SK-N-SH (cell line): ENCODE results near the gene PSME1. TPM values are rescaled to one million over a fixed set of nuclear protein-coding genes. Genes with fewer than 3 reads are reported as not detected.

Experiments used
- CTCF ChIA-PET: fragments of 300-600, 350-600 bp; formaldehyde crosslinking; extraction: SDS; loops from one replicate; lab custom pipeline; 2021; lab: Yijun Ruan, JAX
- POLR2A ChIA-PET: fragments of 350-600 bp; sonication (Branson Sonifier 250); formaldehyde crosslinking; extraction: SDS; loops from one replicate; lab custom pipeline; 2020; ENCODE audit warnings: antibody characterized with exemption, inconsistent platforms; lab: Yijun Ruan, JAX
- DNase-seq: peaks from one replicate; pipeline ENCODE4 v3.0.0; 2012
- H2AFZ ChIP-seq: fragments of 200-600 bp; sonication (generic); 2 replicates; pipeline ENCODE4 v1.8.1; 2016; ENCODE audit warnings: antibody characterized with exemption, mild to moderate bottlenecking, low read depth
- H3F3A ChIP-seq: fragments of 200-600 bp; sonication (generic); replicated peaks from 2 replicates; pipeline ENCODE3; 2016; ENCODE audit warnings: antibody characterized with exemption, mild to moderate bottlenecking; ENCODE audit not compliant: insufficient read depth
- H3K27ac ChIP-seq, 2 experiments: fragments of 200-500 bp in 1 of 2; fragments of 200-600 bp in 1 of 2; sonication (Bioruptor generic) in 1 of 2; sonication (generic), shearing (Covaris generic) in 1 of 2; 2 replicates each; pipeline versions ENCODE4 v1.5.1 to v1.6.1; 2014 to 2016; ENCODE audit warnings: low read depth in 2 of 2, inconsistent platforms in 1 of 2, low read length in 1 of 2, mild to moderate bottlenecking in 1 of 2, mixed read lengths in 1 of 2
- H3K27me3 ChIP-seq: fragments of 200-600 bp; sonication (generic), shearing (Covaris generic); 2 replicates; pipeline ENCODE4 v1.6.1; 2016; ENCODE audit warnings: mixed run types; ENCODE audit not compliant: insufficient read depth
- H3K36me3 ChIP-seq, 2 experiments: fragments of 200-500 bp in 1 of 2; fragments of 200-600 bp in 1 of 2; sonication (Bioruptor generic) in 1 of 2; sonication (generic) in 1 of 2; replicated peaks in 1 of 2; 2 replicates each; pipeline versions ENCODE3 to v1.5.1; 2014 to 2016; ENCODE audit warnings: low read length in 1 of 2, mild to moderate bottlenecking in 1 of 2; ENCODE audit not compliant: insufficient read depth in 2 of 2, control insufficient read depth in 1 of 2
- H3K4me1 ChIP-seq, 2 experiments: fragments of 200-500 bp in 1 of 2; fragments of 200-600 bp in 1 of 2; sonication (Bioruptor generic) in 1 of 2; sonication (generic), shearing (Covaris generic) in 1 of 2; 2 replicates each; pipeline versions ENCODE4 v1.5.1 to v1.6.1; 2014 to 2016; ENCODE audit warnings: low read depth in 1 of 2, low read length in 1 of 2, mixed run types in 1 of 2; ENCODE audit not compliant: insufficient read depth in 2 of 2, control insufficient read depth in 1 of 2
- H3K4me2 ChIP-seq: fragments of 200-600 bp; sonication (generic), shearing (Covaris generic); 2 replicates; pipeline ENCODE4 v1.6.1; 2017; ENCODE audit warnings: mixed run types
- H3K4me3 ChIP-seq, 2 experiments: fragments of 200-500 bp in 1 of 2; fragments of 200-600 bp in 1 of 2; sonication (Bioruptor generic) in 1 of 2; sonication (generic), shearing (Covaris generic) in 1 of 2; 2 replicates each; pipeline versions ENCODE4 v1.5.1 to v1.8.1; 2014 to 2016; ENCODE audit warnings: low read depth in 2 of 2, inconsistent platforms in 1 of 2, low read length in 1 of 2, mild to moderate bottlenecking in 1 of 2, mixed read lengths in 1 of 2, moderate library complexity in 1 of 2
- H3K79me2 ChIP-seq: fragments of 200-600 bp; sonication (generic); 2 replicates; pipeline ENCODE4 v1.8.1; 2017; ENCODE audit warnings: mild to moderate bottlenecking; ENCODE audit not compliant: insufficient read depth
- H3K9ac ChIP-seq: fragments of 200-600 bp; sonication (generic); 2 replicates; pipeline ENCODE4 v1.6.1; 2017; ENCODE audit warnings: mixed run types
- H3K9me2 ChIP-seq: fragments of 200-600 bp; sonication (generic); 2 replicates; pipeline ENCODE4 v1.6.1; 2017; ENCODE audit warnings: mixed run types
- H3K9me3 ChIP-seq: fragments of 200-600 bp; sonication (generic); 2 replicates; pipeline ENCODE4 v1.6.1; 2017; ENCODE audit warnings: mixed run types, mild to moderate bottlenecking, moderate library complexity
- H4K20me1 ChIP-seq: fragments of 200-600 bp; sonication (generic); 2 replicates; pipeline ENCODE4 v1.6.1; 2017; ENCODE audit warnings: mild to moderate bottlenecking, mixed run types; ENCODE audit not compliant: insufficient read depth
- ELF1 ChIP-seq: IDR thresholded peaks from 2 replicates; pipeline ENCODE4 v1.4.0; 2012
- EP300 ChIP-seq, 2 experiments: IDR thresholded peaks; 2 replicates each; pipeline versions ENCODE4 v1.4.0 to v1.6.1; 2012; ENCODE audit warnings: borderline replicate concordance in 1 of 2, low read depth in 1 of 2, low read length in 1 of 2
- FOSL2 ChIP-seq: IDR thresholded peaks from 2 replicates; pipeline ENCODE4 v1.4.0; 2012; ENCODE audit warnings: low read depth, mild to moderate bottlenecking, moderate library complexity, borderline replicate concordance
- FOXJ3 ChIP-seq: sonication (generic); formaldehyde crosslinking; IDR thresholded peaks from 2 replicates; pipeline ENCODE4 v1.5.1; 2020; ENCODE audit warnings: mild to moderate bottlenecking, missing genetic modification reagents
- FOXM1 ChIP-seq: IDR thresholded peaks from 2 replicates; pipeline ENCODE4 v1.4.0; 2012; ENCODE audit warnings: low read depth, mild to moderate bottlenecking
- GABPA ChIP-seq: IDR thresholded peaks from 2 replicates; pipeline ENCODE4 v1.4.0; 2012; ENCODE audit warnings: low read depth, mild to moderate bottlenecking
- GATA2 ChIP-seq: sonication (generic); formaldehyde crosslinking; IDR thresholded peaks from 2 replicates; pipeline ENCODE4 v1.5.0; 2020; ENCODE audit warnings: mild to moderate bottlenecking, missing genetic modification reagents
- MEF2A ChIP-seq: IDR thresholded peaks from 2 replicates; pipeline ENCODE4 v1.4.0; 2012; ENCODE audit warnings: low read depth, borderline replicate concordance
- MXI1 ChIP-seq: IDR thresholded peaks from 2 replicates; pipeline ENCODE4 v1.6.1; 2012; ENCODE audit warnings: mild to moderate bottlenecking, low read depth, low read length, improper control_type of control experiment
- NFIC ChIP-seq: IDR thresholded peaks from 2 replicates; pipeline ENCODE4 v1.4.0; 2012; ENCODE audit warnings: borderline replicate concordance
- POLR2AphosphoS5 ChIP-seq: IDR thresholded peaks from 2 replicates; pipeline ENCODE4 v1.6.1; 2012; ENCODE audit warnings: low read depth, low read length
- RAD21 ChIP-seq: IDR thresholded peaks from 2 replicates; pipeline ENCODE4 v1.6.1; 2012; ENCODE audit warnings: mild to moderate bottlenecking, low read length
- RCOR1 ChIP-seq: fragments of 150-350 bp; IDR thresholded peaks from 2 replicates; pipeline ENCODE4 v1.6.1; 2017; ENCODE audit warnings: antibody characterized with exemption, low read length
- RFX5 ChIP-seq: IDR thresholded peaks from 2 replicates; pipeline ENCODE4 v1.6.1; 2012; ENCODE audit warnings: mild to moderate bottlenecking, improper control_type of control experiment, low read length
- RXRA ChIP-seq: IDR thresholded peaks from 2 replicates; pipeline ENCODE4 v1.4.0; 2012; ENCODE audit warnings: low read depth, mild to moderate bottlenecking, borderline replicate concordance
- TCF12 ChIP-seq: IDR thresholded peaks from 2 replicates; pipeline ENCODE4 v1.4.0; 2012
- WGBS: methylation state at CpG from one replicate; pipeline ENCODE4 v1.1.6; 2017; ENCODE audit warnings: low lambda C conversion rate; 5-methylcytosine and 5-hydroxymethylcytosine counted together
- polyA plus RNA-seq, 3 experiments: library from polyadenylated mRNA; depleted of rRNA; stranded (reverse); fragments of >200 nt; gene quantifications; 2 replicates each; pipeline ENCODE4 v1.2.3, GENCODE V29; 2012
- TF ChIP-seq, protein P1 (sequence below): IDR thresholded peaks from 2 replicates; pipeline ENCODE4 v1.4.0; 2012; ENCODE audit warnings: low read depth
- TF ChIP-seq, protein P2 (sequence below): IDR thresholded peaks from 2 replicates; pipeline ENCODE4; 2012
- TF ChIP-seq, protein P3 (sequence below): fragments of 150-350 bp; IDR thresholded peaks from 2 replicates; pipeline ENCODE4 v1.6.1; 2016; ENCODE audit warnings: mild to moderate bottlenecking, low read depth, low read length

PSME1 gene
- polyA plus RNA-seq, 1 of the 3 experiments (the other 2 are of a cell fraction), result 287 TPM

DNA sequence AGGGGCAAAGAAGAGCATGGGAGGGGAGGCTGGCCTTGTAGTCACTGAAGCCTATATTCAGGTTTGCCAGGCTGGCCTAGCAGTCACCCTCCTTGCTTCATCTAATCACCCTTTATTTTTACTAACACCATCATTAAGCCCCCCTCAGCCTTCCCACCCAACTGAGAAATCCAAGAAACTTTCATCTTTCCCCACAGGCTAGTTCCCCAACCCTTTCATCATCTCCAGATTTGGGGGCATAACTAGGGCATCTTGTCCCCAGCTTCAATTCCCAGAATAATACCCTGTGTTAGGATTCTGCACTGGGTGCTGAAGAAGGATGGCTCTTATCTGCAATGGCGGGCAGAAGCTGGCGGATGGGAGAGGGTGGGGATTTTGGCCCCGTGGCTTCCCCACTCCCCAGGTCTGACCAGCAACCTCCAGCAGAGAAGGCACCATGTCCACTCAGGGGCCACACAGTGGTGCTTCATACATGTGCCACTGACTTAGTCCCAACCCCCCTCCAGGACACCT, 35.0 kb upstream of the PSME1 start:
- Histone ChIP-seq H3K27ac (no peak overlapping the region), H3K9ac (no peak overlapping the region), H3K4me2 (no peak overlapping the region), H2AFZ (no peak overlapping the region), H3K36me3 (peaks cover 3 to 23% of the 10 kb centered on the region in 2 experiments), H4K20me1 (no peaks in the 10 kb centered on the region), H3K4me3 (no peak overlapping the region), H3K79me2 (peaks cover under 1% of the 10 kb centered on the region; the same call in 1 of the 2 replicates), H3K9me2 (no peaks in the 10 kb centered on the region), H3F3A (no peaks in the 10 kb centered on the region), H3K4me1 (peaks cover 0 to 3% of the 10 kb centered on the region in 2 experiments; a peak in 1 of 4 replicates), H3K9me3 (no peaks in the 10 kb centered on the region), H3K27me3 (no peaks in the 10 kb centered on the region)
- POLR2A ChIA-PET, result interaction anchor here (1.0 to 1.1 kb wide), 2 partner anchors 8 to 22 kb away, joined by 3 to 5 read pairs; no protein-coding TSS in a partner anchor
- 95% methylated on average over 3 of the region's 3 CpGs for WGBS
- CTCF ChIA-PET, result interaction anchor here (0.6 to 25.4 kb wide), 4 partner anchors 5 to 469 kb away, joined by 3 to 1159 read pairs (median 111); partner anchors contain the start of genes CARMIL3, CPNE6 and IRF9
- no peak for TF ChIP-seq MEF2A
- no peak for TF ChIP-seq NFIC
- no peak for TF ChIP-seq RAD21
- TF ChIP-seq EP300 (IDR thresholded peaks at IDR 0.05; ENCODE audit: borderline replicate concordance in 1 of 2, low read depth in 1 of 2, low read length in 1 of 2), result no peak
- TF ChIP-seq RCOR1, result no peak
- no peak for TF ChIP-seq ELF1
- no peak for TF ChIP-seq RFX5
- no peak for TF ChIP-seq MXI1
- TF ChIP-seq POLR2AphosphoS5, result no peak
- TF ChIP-seq, protein P1, sequence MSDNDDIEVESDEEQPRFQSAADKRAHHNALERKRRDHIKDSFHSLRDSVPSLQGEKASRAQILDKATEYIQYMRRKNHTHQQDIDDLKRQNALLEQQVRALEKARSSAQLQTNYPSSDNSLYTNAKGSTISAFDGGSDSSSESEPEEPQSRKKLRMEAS, result no peak
- TF ChIP-seq TCF12, result no peak
- no peak for TF ChIP-seq GABPA
- TF ChIP-seq FOXM1, result no peak
- no peak for TF ChIP-seq FOSL2
- TF ChIP-seq RXRA, result no peak
- TF ChIP-seq GATA2 (CRISPR knock-in tag), result no peak
- TF ChIP-seq, protein P2, sequence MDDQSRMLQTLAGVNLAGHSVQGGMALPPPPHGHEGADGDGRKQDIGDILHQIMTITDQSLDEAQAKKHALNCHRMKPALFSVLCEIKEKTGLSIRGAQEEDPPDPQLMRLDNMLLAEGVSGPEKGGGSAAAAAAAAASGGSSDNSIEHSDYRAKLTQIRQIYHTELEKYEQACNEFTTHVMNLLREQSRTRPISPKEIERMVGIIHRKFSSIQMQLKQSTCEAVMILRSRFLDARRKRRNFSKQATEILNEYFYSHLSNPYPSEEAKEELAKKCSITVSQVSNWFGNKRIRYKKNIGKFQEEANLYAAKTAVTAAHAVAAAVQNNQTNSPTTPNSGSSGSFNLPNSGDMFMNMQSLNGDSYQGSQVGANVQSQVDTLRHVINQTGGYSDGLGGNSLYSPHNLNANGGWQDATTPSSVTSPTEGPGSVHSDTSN, result no peak
- TF ChIP-seq FOXJ3, result no peak
- DNase-seq, result no peak

DNA sequence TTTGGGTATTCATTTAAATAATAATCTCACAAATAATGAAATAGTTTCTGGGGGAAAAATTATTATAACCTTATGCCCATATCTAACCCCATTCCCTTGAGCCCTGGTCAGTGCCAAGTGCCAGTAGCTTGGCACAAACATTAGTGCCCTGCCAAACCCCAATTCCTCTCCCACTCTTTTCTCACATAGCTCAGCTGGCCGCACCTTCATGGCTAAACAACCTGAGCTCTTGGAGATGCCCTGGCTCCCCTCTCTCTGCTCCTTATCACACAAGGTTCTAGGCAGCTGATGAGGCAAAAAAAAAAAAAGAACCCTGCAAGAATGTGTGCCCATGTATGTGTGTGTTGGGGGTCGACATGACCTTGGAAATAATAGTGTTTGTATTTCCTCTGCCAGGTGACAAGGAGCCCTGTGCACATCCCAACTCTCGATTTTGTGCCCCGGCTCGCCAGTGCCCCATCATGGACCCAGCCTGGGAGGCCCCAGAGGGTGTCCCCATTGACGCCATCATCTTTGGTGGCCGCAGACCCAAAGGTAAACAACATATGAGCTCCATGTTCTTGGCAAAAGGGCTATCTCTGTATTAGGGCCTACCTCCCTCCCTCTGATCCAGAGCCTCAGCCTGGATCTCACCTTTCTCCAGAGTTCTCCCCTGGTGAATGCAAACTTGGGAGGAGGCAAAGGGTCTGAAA, 33.5 kb upstream of the PSME1 start:
- Histone ChIP-seq H3K9me2 (no peaks in the 10 kb centered on the region), H3K4me1 (no peaks in the 10 kb centered on the region; a peak in 1 of 4 replicates), H3F3A (no peaks in the 10 kb centered on the region), H3K4me3 (no peak overlapping the region), H3K4me2 (no peak overlapping the region), H3K36me3 (peaks cover 3 to 23% of the 10 kb centered on the region in 2 experiments), H4K20me1 (no peaks in the 10 kb centered on the region), H3K27me3 (no peaks in the 10 kb centered on the region), H3K79me2 (no peaks in the 10 kb centered on the region), H2AFZ (no peak overlapping the region), H3K9ac (no peak overlapping the region), H3K9me3 (no peaks in the 10 kb centered on the region), H3K27ac (no peak overlapping the region)
- 91% methylated on average over 5 of the region's 7 CpGs for WGBS
- CTCF ChIA-PET, result interaction anchor here (9.9 to 25.4 kb wide), 2 partner anchors 8 to 37 kb away, joined by 219 to 1159 read pairs; partner anchors contain the start of genes CARMIL3, CPNE6 and PCK2
- TF ChIP-seq, protein P3, sequence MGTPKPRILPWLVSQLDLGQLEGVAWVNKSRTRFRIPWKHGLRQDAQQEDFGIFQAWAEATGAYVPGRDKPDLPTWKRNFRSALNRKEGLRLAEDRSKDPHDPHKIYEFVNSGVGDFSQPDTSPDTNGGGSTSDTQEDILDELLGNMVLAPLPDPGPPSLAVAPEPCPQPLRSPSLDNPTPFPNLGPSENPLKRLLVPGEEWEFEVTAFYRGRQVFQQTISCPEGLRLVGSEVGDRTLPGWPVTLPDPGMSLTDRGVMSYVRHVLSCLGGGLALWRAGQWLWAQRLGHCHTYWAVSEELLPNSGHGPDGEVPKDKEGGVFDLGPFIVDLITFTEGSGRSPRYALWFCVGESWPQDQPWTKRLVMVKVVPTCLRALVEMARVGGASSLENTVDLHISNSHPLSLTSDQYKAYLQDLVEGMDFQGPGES, result no peak
- no peak for TF ChIP-seq RFX5
- TF ChIP-seq RAD21, result no peak
- TF ChIP-seq RCOR1, result no peak
- no peak for DNase-seq
- POLR2A ChIA-PET, result interaction anchor here (0.6 to 1.6 kb wide), 4 partner anchors 12 to 58 kb away, joined by 3 to 5 read pairs (median 4); partner anchors contain the start of genes CARMIL3, DCAF11, IRF9 and NRL
